ENCODE measurements around the gene MTX1.

MTX1 gene

DNA sequence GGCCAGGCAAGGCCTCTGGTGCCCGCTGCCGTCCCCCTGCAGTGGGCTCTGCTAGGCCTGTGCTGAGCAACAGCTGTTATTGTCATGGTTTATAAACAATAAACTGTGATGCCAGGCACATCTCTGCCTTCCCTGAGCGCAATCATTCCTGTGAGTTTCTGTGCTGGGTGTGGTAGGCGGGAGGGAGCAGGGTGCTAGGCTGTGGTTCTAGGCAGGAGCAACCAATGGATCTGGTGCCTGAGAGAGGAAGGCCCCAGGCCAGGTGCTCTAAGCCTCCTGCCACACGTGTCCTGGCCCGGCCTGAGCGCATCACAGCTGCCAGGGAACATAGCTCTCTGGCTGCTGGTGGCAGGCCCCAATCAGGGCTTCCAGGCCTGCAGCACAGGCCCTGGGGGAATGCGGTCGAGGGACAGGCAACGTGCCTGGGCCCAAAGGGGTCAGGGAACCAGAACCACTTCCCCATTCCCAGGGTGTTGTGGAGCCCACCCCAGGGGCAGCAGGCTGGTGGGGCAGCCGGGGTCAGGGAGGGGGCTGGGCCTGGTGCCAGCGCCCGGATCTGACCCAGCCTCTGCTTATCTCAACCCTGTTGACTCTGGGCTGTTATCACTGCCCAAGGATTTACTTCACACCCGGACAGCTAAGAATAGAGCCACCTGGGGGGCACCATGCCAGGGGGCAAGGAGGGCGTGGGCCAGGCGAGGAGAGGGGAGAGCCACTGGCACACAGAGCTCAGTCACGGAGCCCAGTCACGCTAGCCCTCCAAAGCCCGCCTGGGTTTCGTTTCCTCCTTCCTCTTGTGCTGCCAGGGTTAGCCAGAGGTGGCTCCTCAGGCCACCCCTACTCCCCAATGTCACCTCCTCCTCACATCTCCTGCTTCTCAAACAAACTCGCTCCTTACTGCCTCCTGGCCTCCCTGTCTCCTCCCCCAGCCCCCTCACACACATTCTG lies 23.4 kb upstream of the MTX1 start:
- TF ChIP-seq, protein P1, sequence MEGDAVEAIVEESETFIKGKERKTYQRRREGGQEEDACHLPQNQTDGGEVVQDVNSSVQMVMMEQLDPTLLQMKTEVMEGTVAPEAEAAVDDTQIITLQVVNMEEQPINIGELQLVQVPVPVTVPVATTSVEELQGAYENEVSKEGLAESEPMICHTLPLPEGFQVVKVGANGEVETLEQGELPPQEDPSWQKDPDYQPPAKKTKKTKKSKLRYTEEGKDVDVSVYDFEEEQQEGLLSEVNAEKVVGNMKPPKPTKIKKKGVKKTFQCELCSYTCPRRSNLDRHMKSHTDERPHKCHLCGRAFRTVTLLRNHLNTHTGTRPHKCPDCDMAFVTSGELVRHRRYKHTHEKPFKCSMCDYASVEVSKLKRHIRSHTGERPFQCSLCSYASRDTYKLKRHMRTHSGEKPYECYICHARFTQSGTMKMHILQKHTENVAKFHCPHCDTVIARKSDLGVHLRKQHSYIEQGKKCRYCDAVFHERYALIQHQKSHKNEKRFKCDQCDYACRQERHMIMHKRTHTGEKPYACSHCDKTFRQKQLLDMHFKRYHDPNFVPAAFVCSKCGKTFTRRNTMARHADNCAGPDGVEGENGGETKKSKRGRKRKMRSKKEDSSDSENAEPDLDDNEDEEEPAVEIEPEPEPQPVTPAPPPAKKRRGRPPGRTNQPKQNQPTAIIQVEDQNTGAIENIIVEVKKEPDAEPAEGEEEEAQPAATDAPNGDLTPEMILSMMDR (IDR thresholded peaks at IDR 0.05), result no peak

DNA sequence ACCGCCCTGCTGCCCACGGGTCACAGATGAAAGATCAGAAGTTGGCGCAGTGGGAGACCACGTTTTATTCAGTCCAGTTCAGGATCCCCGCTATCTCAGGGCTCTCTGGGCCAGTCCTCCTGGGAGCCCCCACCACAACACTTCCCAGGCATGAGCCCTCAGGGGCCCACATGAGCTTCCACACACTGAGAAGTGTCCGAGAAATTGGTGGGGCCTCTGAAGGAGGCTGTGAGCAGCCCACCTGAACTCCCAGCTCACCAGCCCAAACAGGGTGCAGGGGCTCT lies 22.8 kb upstream of the MTX1 start:
- TF ChIP-seq, protein P1 (IDR thresholded peaks at IDR 0.05), result no peak

DNA sequence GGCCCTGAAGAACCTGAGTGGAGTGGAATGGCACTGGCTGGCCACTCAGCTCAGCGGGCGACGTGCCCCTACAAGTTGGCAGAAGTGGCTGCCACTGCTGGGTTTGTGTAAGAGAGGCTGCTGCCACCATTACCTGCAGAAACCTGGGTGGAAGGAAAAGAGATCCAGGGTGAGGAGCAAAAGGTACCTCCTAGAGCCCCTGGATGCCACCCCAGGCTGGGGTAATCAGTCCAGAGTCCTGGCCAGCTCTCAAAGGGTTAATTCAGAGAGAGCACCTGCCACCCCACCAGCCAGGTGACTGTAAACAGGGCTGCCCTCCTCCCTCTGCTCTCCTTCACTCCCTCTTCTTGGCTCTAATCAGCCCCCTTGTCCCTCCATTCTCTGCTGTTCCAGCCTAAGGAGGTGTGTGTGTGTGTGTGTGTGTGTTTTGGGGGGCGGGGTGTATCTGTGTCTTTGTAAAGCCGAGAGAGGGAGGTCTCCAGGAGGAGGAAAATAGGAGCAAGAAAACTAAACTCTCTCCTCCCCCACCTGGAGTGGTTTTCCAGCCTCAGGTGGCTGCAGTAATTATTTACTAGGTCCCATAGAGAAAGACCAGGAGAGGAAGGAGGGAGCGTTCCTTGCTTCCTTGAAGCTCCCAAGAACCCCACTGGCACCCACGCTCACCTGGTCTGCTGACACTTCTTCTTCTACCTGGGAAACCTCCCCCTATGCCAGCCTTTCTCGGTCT lies 22.3 kb upstream of the MTX1 start:
- TF ChIP-seq, protein P1 (IDR thresholded peaks at IDR 0.05), result no peak

DNA sequence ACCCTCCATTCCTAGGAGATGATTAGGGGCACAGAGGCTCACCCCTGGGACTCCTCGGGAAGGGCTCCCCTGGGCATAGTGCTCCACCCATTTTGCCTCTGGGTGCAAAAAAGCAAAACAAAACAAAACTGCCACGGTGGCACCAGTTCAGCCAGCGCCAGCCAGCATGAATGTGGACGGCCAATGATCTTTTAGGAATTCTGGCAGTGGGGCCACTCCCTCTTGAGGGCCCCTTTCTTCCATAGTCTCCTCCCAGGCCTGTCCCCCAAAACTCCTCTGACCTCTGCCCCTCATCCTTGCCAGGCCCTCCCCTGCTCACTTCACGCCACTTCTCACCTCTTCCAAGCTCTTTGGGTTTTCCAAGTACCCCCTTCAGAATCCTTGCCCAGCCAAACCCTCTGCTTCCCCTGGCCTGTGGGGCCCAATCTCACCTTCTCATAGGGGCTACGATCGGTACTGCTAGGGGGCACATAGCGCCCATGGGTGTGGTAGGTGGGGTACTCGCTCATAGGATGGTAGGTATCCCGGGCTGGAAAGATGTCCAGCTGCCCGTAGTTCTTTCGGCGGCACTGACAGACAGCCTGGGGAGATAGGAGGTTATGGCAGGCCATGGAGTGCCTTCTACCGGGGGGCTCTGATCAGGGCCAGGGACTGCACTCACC lies 21.6 kb upstream of the MTX1 start:
- TF ChIP-seq, protein P1 (IDR thresholded peaks at IDR 0.05), result no peak

DNA sequence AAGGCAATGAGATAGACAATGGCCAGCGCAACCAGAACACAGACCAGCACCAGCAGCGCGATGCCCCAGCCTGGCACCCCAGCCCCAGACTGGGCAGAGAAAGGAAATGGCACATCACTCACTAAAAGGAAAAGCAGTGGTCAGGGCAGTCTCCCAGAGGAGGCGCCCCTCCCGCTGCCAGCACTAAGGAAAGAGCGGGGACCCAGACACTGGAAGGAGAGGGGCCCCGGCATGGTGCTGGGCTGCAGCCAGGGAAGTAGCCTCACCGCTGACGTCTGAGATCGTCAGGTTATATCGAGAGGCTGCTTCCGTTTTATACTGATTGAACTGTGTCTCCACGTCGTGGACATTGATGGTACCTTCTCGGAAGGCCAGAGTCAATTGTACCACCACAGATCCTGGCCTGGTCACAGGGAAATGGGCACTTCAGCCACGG lies 21.0 kb upstream of the MTX1 start:
- TF ChIP-seq, protein P1 (IDR thresholded peaks at IDR 0.05), result no peak

DNA sequence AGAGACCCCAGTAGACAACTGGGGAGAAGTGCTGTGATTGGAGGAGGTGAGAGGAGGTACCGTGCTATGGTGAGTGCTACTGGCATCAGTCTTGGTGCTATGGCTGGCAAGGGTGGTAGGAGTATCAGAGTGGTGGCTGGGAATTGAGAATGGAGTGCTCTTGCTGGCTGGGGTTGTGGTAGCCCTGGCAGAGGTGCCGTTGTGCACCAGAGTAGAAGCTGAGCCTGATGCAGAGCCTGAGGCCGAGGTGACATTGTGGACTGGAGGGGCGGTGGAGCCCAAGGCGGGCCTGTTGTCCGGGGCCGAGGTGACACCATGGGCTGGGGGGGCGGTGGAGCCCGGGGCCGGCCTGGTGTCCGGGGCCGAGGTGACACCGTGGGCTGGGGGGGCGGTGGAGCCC lies 20.2 kb upstream of the MTX1 start:
- TF ChIP-seq, protein P1 (IDR thresholded peaks at IDR 0.05), result no peak

DNA sequence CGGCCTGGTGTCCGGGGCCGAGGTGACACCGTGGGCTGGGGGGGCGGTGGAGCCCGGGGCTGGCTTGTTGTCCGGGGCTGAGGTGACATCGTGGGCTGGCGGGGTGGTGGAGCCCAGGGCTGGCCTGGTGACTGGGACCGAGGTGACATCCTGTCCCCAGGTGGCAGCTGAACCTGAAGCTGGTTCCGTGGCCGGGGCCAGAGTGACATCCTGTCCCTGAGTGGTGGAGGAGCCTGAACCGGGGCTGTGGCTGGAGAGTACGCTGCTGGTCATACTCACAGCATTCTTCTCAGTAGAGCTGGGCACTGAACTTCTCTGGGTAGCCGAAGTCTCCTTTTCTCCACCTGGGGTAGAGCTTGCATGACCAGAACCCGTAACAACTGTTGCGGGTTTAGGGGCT lies 16.6 kb upstream of the MTX1 start:
- TF ChIP-seq, protein P1 (IDR thresholded peaks at IDR 0.05), result no peak

Data from LNCAP (cell line).